ENCODE measurements around the gene VASH1.

- TF ChIP-seq CTCF (IDR thresholded peaks at IDR 0.05) (no peak), POLR2A (IDR thresholded peaks at IDR 0.05) (no peak)
Observed at GRCh38 chr14:76776428-76777251, 15.4 kb downstream of the VASH1 start.
